Activated T-helper 17 cell treated with anti-CD3 and anti-CD28 coated beads, Interleukin-2, amount 50 U/mL, for 72 hours (primary cell): ENCODE measurements around the gene C17orf114.

Experiments used
- ATAC-seq: fragments of 150-1000 bp; cut with Tn5 transposase; replicated peaks from 2 replicates; pipeline ENCODE4 v1.10.0; 2021; ENCODE audit warnings: mild to moderate bottlenecking, moderate library complexity
- H3K27ac Mint-ChIP-seq: one replicate; pipeline ENCODE4 v1.8.0; 2022; ENCODE audit warnings: mixed read lengths
- H3K27me3 Mint-ChIP-seq: one replicate; pipeline ENCODE4 v1.8.0; 2022; ENCODE audit warnings: mixed read lengths
- H3K36me3 Mint-ChIP-seq: one replicate; pipeline ENCODE4 v1.8.0; 2022; ENCODE audit warnings: low read depth, mild to moderate bottlenecking, mixed read lengths
- H3K4me1 Mint-ChIP-seq: one replicate; pipeline ENCODE4 v1.8.0; 2022; ENCODE audit warnings: mixed read lengths
- H3K4me3 Mint-ChIP-seq: one replicate; pipeline ENCODE4 v1.8.0; 2022; ENCODE audit warnings: mild to moderate bottlenecking, mixed read lengths
- H3K9me3 Mint-ChIP-seq: one replicate; pipeline ENCODE4 v1.8.0; 2022; ENCODE audit warnings: mixed read lengths

C17orf114 gene

DNA sequence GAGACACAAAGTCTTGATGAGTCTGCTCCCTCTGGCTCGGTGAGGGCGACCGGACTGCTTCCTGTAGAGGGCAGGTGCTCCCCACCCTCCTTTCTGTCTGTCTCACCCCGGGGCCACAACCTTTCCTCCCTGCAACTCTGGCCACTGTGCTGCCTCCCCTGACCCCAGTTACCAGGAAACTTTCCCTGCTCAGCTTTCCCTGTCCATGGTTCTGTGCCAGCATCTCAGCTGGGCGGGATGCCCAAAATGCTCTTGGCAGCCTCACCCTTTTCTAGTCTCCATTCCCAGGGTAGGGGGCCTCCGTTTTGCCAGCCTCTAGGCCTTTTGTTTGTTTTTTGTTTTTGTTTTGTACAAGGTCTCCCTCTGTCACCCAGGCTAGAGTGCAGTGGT, 6.2 kb upstream of the C17orf114 start:
- Mint-ChIP-seq H3K4me3 (peak overlapping the region; percentile 70), H3K27me3 (no peaks in the 10 kb centered on the region), H3K36me3 (peaks cover 16% of the 10 kb centered on the region), H3K27ac (no peak overlapping the region), H3K9me3 (no peaks in the 10 kb centered on the region), H3K4me1 (peaks cover 9% of the 10 kb centered on the region)
- no peak for ATAC-seq

DNA sequence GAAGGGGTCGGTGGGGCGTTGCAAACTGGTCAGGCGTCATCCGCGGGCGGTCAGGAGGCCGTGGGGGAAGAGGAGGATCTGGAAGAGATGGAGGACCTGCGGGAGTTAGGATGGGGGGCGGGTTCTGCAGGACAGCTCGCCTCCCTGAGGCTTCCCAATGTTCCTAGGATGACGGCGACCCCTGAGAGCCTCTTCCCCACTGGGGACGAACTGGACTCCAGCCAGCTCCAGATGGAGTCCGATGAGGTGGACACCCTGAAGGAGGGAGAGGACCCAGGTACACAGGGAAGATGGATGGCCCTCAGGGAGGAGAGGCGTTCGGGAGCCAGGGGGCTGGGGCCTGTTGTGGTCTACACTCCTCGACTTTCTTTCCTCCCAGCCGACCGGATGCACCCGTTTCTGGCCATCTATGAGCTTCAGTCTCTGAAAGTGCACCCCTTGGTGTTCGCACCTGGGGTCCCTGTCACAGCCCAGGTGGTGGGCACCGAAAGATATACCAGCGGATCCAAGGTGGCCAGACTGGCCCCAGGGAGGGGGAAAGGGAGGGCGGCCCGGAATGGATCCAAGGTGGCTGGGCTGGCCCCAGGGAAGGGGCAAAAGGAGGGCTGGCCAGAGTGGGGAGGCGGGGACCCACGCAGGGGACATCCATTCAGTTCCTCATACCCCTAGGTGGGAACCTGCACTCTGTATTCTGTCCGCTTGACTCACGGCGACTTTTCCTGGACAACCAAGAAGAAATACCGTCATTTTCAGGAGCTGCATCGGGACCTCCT, 5.7 kb upstream of the C17orf114 start:
- peaks cover 16% of the 10 kb centered on the region for H3K36me3 Mint-ChIP-seq
- no peaks in the 10 kb centered on the region for H3K9me3 Mint-ChIP-seq
- H3K27ac Mint-ChIP-seq = peak overlapping the region; percentile 73
- no peak for ATAC-seq
- H3K4me3 Mint-ChIP-seq = peak overlapping the region; percentile 70
- H3K27me3 Mint-ChIP-seq = no peaks in the 10 kb centered on the region
- peaks cover 9% of the 10 kb centered on the region for H3K4me1 Mint-ChIP-seq

DNA sequence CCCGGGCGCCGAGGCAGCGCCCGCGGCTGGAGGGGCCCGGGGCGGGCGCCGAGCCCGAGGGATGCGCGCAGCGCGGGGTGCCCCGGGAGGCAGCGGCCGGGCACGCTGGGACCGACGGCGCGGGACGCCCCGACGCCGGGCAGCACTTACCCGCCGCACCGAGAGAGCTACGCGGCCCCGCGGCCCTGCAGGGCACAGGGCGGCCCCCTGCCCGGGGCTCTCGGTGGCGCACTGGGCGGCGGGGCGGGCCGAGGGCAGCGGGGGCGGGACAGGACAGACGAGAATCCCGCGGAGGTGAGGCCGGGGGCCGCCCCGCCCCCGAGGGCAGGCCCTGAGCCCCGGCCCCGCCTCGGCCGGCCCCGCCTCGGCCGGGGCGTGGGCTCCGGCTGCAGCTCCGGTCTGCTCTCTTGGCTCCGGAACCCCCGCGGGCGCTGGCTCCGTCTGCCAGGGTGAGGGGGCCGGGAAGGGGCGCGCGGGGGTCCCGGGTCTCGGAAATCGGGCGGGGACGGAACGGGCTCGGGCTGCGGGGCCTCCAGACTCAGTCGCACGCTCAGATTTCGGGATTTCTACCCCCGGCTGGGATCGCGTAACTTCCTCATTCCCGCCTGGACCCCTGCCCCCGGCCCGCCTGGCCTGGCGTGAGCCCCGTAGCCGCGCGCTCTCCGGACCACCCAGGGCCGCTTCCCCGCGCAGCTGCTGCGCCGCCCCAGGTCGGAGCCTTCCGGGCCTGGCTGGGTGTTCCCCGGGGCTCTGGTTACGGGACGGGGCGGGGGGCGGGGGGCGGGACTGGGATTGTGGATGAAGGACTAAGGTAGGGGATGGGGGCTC, 4.9 kb upstream of the C17orf114 start, which contains the start of gene PLD2:
Gene PLD2 (plus strand): TSS at position 376 of the 828 bp plus-strand sequence. CDS start 621 bp downstream, outside the sequence.
- H3K9me3 Mint-ChIP-seq = no peaks in the 10 kb centered on the region
- ATAC-seq = peak; percentile 99
- no peaks in the 10 kb centered on the region for H3K27me3 Mint-ChIP-seq
- peak within 1 kb of the TSS; percentile 78 for H3K4me3 Mint-ChIP-seq
- H3K36me3 Mint-ChIP-seq = peaks cover 16% of the 10 kb centered on the region
- H3K4me1 Mint-ChIP-seq = peaks cover 9% of the 10 kb centered on the region
- peak within 1 kb of the TSS; percentile 73 for H3K27ac Mint-ChIP-seq

DNA sequence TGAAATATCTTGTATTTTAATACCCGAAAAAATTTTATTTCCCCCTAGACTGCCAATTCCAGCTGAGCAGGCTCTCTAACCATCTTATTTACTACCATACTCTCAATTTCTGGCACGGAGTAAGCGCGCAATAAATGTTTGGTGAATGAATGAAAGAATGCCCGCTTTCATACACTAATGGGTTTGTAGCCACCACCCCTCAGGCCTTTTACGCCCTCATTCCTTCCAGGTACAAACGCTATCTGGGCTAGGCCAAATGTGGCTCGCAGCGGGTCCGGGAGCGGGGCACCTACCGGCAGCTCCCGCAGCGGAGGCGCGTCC, 4.3 kb upstream of the C17orf114 start:
- Mint-ChIP-seq H3K4me3 (peak overlapping the region; percentile 78), H3K9me3 (no peaks in the 10 kb centered on the region), H3K36me3 (peaks cover 16% of the 10 kb centered on the region), H3K27ac (peak overlapping the region; percentile 52), H3K27me3 (no peaks in the 10 kb centered on the region), H3K4me1 (peaks cover 9% of the 10 kb centered on the region)
- ATAC-seq = no peak

DNA sequence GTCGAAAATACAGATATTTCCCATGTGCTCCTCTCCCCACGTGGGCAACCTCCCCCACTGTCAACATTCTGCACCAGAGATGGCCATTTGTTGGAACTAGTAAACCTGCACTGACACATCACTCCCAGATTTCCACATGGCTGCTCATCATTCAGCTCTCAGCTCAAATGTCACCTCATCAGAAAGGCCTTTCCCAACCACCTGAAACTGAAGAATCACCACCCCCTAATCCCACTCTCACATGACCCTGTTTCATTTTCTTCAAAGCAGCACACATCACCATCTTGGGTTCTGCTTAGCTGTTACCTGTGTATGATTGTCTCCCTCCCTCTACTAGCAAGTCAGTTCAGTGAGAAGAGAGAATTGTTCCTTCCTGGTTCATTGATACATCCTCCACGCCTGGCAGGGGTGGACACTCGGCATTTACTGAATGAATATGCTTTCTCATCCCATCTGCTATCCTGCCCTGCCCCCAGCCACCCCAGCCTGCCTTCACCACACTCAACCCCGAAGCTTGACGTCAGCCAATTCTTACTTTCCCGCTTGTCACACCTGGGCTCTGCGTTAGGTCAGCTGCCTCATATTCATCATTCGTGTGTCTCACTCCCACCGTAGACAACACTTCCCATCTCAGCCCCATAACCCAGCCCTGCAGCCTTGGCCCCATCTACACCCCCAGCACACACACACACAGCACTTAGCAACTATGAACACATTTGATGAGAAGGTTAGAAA, 1.5 kb downstream of the C17orf114 start:
- Mint-ChIP-seq H3K9me3 (no peaks in the 10 kb centered on the region), H3K27ac (peak overlapping the region; percentile 32), H3K36me3 (peaks cover 32% of the 10 kb centered on the region), H3K4me3 (no peak overlapping the region), H3K4me1 (peaks cover 22% of the 10 kb centered on the region), H3K27me3 (no peaks in the 10 kb centered on the region)
- peak; percentile 35 for ATAC-seq

DNA sequence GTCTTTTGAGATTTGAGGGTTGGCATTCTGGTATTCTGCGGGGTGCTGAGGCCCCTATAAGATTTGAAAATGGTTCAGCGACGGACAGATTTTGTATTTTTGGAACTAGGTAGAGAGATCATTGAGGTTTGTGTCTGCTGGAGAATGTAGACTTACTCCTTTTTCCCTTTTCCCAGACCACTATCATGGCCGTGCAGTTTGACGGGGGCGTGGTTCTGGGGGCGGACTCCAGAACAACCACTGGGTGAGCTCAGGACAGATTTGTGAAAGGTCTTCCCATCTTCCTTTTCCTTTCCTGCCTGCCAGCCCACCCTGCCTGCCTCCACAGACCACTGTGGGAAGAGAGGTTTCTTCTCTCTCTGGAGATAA, 5.6 kb downstream of the C17orf114 start:
- ATAC-seq = no peak

DNA sequence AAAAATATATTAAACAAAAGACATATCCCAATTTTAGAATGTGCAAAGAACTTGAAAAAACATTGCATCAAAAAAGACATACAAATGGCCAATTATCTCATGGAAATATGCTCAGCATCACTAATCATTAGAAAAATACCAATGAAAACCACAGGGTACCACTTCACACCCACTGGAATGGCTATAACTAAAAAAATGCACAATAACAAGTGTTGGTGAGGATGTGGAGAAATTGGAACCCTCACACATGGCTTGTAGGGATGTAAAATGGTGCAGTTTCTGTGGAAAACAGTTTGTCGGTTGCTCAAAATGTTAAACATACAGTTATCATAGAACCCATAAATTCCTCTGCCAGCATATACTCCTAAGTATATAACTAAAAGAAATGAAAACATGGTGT, 7.0 kb downstream of the C17orf114 start:
- no peak for ATAC-seq
- peak overlapping the region; percentile 99 for H3K27ac Mint-ChIP-seq
- H3K9me3 Mint-ChIP-seq = no peaks in the 10 kb centered on the region
- H3K27me3 Mint-ChIP-seq = no peaks in the 10 kb centered on the region
- peak overlapping the region; percentile 98 for H3K4me3 Mint-ChIP-seq
- peaks cover 18% of the 10 kb centered on the region for H3K4me1 Mint-ChIP-seq
- H3K36me3 Mint-ChIP-seq = peaks cover 25% of the 10 kb centered on the region

More for the DNA sequence above, 5.6 kb downstream of the C17orf114 start:
- no peaks in the 10 kb centered on the region for H3K27me3 Mint-ChIP-seq
- H3K4me1 Mint-ChIP-seq = peaks cover 22% of the 10 kb centered on the region
- H3K9me3 Mint-ChIP-seq = no peaks in the 10 kb centered on the region
- peak overlapping the region; percentile 98 for H3K4me3 Mint-ChIP-seq
- H3K27ac Mint-ChIP-seq = peak overlapping the region; percentile 99
- peaks cover 32% of the 10 kb centered on the region for H3K36me3 Mint-ChIP-seq

DNA sequence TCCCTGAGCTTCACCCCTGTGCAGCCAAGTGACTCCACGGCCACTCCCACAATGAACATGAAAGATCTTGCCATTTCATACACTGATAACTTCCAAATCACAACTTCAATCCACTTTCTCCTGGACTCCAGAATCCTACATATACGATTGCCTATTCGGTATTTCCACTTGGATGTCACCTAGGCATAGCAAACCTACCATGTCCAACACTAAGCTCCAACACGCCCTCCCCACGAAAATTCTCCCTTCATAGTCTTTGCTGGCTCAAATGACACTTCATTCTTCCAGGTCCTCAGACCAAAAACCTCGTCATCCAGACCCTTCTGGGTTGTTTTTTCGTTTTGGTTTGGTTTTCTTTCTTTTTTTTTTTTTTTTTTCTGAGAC, 11.4 kb downstream of the C17orf114 start:
- peaks cover 8% of the 10 kb centered on the region for H3K4me1 Mint-ChIP-seq
- no peaks in the 10 kb centered on the region for H3K36me3 Mint-ChIP-seq
- peaks cover 13% of the 10 kb centered on the region for H3K27me3 Mint-ChIP-seq
- ATAC-seq = no peak
- H3K4me3 Mint-ChIP-seq = peak overlapping the region; percentile 94
- peak overlapping the region; percentile 88 for H3K27ac Mint-ChIP-seq
- H3K9me3 Mint-ChIP-seq = no peaks in the 10 kb centered on the region

DNA sequence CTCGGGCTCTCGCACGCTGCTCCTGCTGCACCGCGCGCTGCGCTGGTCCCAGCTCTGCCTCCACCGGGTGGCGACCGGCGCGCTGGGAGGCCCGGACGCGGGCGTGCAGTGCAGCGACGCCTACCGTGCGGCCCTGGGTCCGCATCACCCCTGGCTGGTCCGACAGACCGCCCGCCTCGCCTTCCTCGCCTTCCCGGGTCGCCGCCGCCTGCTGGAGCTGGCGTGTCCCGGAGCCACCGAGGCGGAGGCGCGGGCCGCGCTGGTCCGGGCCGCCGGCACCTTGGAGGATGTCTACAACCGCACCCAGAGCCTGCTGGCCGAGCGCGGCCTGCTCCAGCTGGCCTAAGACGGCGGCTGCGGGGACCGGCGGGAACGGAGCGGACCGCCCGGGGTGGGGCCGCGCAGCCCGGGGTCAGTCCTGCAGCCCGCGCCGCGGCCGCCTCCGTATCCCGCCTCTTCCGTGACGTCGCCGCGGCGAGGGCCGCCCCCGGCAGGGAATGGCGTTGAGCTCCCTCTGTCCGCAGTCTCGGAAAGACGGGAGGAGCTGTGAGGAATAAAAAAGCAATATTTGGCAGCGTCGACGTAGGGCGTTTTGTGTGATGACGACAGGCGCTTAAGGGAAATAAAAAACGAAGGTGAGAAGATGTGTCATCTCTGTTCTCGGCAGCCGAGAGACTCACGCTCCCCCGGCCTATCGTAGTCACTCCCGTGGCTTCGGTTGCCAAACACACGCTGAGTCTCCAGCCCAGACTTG, 12.0 kb downstream of the C17orf114 start:
- peak; percentile 87 for ATAC-seq
- no peaks in the 10 kb centered on the region for H3K9me3 Mint-ChIP-seq
- peak overlapping the region; percentile 88 for H3K27ac Mint-ChIP-seq
- no peaks in the 10 kb centered on the region for H3K36me3 Mint-ChIP-seq
- peak overlapping the region; percentile 94 for H3K4me3 Mint-ChIP-seq
- H3K4me1 Mint-ChIP-seq = peaks cover 7% of the 10 kb centered on the region
- H3K27me3 Mint-ChIP-seq = peaks cover 13% of the 10 kb centered on the region

DNA sequence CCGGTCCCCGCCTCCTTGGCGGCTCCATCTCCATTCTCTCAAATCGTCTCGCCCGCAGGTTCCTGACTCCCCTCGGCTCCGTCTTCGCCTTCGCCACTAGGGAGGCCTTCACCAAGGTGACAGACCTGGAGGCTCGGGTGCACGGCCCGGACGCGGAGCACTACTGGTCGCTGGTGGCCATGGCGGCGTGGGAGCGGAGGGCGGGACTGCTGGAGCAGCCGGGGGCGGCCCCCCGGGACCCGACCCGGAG, 12.5 kb downstream of the C17orf114 start:
- H3K4me1 Mint-ChIP-seq = peaks cover 7% of the 10 kb centered on the region
- H3K27ac Mint-ChIP-seq = no peak overlapping the region
- no peak for ATAC-seq
- peaks cover 13% of the 10 kb centered on the region for H3K27me3 Mint-ChIP-seq
- peak overlapping the region; percentile 94 for H3K4me3 Mint-ChIP-seq
- H3K36me3 Mint-ChIP-seq = no peaks in the 10 kb centered on the region
- no peaks in the 10 kb centered on the region for H3K9me3 Mint-ChIP-seq

DNA sequence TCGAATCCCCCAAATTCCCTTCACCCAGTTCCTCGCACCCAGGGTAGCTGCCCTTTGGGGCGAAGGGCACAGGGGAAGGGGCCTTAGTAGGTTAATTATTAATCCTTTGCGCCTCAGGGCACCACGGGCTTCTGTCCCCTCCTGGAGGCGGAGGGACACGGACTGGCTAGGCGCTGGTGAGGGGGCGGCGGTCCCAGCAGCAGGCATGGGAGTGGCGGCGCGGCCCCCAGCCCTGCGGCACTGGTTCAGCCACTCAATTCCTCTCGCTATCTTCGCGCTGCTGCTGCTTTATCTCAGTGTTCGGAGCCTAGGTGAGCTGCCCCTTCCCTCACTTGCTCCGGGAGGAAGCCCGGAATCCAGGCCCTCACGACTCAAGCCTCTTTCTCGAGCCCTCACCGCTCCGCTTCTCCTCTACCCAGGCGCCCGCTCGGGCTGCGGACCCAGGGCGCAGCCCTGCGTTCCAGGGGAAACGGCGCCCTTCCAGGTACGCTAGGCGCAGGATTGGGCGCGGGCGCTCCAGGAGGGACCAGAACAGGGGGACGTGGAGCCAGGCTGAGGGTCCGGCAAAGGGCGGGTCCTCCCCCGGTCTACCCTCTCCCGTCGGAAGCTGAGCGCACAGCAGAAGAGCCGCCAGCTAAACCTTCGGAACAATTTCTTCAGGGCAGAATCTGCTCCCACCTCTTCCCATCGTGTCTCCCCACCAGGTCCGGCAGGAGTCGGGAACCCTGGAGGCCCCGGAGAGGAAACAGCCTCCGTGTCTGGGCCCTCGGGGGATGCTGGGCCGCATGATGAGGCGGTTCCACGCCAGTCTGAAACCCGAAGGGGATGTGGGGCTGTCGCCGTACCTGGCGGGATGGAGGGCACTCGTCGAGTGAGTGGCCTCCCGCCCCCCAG, 13.1 kb downstream of the C17orf114 start, which contains the start of gene GLTPD2:
Gene GLTPD2 (plus strand): TSS at position 158 of the 894 bp plus-strand sequence. CDS start 48 bp downstream, at position 206.
- Mint-ChIP-seq H3K4me1 (peaks cover 7% of the 10 kb centered on the region), H3K9me3 (no peaks in the 10 kb centered on the region), H3K4me3 (peak within 1 kb of the TSS; percentile 94), H3K27me3 (peaks cover 13% of the 10 kb centered on the region), H3K36me3 (no peaks in the 10 kb centered on the region), H3K27ac (no peak within 1 kb of the TSS)
- ATAC-seq = no peak

DNA sequence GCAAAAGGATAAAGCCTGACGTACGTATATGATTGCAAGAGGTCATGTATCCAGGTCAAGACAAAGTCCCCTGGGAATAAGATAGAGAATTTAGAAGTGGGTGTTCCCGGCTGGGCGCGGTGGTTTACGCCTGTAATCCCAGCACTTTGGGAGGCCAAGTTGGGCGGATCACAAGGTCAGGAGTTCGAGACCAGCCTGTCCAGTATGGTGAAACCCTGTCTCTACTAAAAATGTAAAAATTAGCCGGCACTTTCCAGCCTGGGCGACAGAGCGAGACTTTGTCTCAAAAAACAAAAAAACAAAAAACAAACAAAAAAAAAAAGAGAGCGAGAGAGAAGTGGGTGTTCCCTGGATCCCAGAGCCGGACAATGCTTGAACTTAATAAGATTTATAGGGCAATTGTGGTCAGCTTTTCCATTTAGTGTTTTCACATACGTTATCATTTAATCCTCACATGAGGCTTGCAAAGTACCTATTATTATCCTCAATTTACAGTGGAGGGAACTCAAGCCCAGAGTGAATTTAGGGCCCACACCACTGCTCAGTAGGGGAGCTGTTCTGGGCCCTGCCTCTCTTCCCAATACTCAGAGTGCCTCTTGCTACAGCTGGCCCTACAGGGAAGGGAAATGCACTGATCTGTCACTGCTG, 13.8 kb downstream of the C17orf114 start:
- no peak for ATAC-seq
- Mint-ChIP-seq H3K27ac (no peak overlapping the region), H3K27me3 (peaks cover 18% of the 10 kb centered on the region), H3K4me3 (peak overlapping the region; percentile 21), H3K4me1 (peaks cover 7% of the 10 kb centered on the region), H3K36me3 (no peaks in the 10 kb centered on the region), H3K9me3 (no peaks in the 10 kb centered on the region)

DNA sequence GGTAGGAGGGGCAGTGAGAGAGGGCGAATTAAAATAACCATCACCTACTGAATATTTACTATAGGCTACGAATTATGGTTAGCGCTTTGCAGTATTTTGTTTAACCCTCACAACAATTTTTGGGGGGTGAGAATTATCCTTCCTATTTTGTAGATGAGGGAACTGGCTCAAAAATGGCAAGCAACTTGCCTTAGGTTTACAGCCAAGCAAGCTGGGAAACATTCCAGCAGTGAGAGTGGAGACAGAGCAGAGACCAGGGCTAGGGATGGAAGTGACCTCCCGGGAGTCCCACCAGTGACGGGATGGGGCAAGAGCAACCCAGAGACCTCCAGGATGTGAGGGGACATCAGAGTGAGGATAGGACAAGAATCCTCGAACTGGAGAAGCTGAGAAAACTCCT, 15.6 kb downstream of the C17orf114 start:
- Mint-ChIP-seq H3K27ac (no peak overlapping the region), H3K4me3 (no peak overlapping the region), H3K27me3 (peaks cover 26% of the 10 kb centered on the region), H3K36me3 (no peaks in the 10 kb centered on the region), H3K4me1 (peaks cover 7% of the 10 kb centered on the region), H3K9me3 (no peaks in the 10 kb centered on the region)
- ATAC-seq = no peak
